PC-3 (cell line): ENCODE data around the gene PLCL2.

ENCODE experiments used
- EZH2 ChIP-seq: fragments of 300-600 bp; sonication (generic); IDR thresholded peaks from one replicate; pipeline ENCODE4 v1.6.1; 2017; ENCODE audit warnings: antibody characterized with exemption, mild to moderate bottlenecking, low read length; ENCODE audit not compliant: unreplicated experiment
- EZH2phosphoT487 ChIP-seq: fragments of 300-600 bp; sonication (generic); IDR thresholded peaks from 2 replicates; pipeline ENCODE4 v1.6.1; 2018; ENCODE audit warnings: mild to moderate bottlenecking, antibody characterized with exemption, low read length, borderline replicate concordance
- TF ChIP-seq, protein P1 (sequence below): fragments of 300-600 bp; sonication (generic); conservative IDR thresholded peaks from 2 replicates; pipeline ENCODE4 v1.5.1; 2017; ENCODE audit warnings: antibody characterized with exemption, low read depth, mild to moderate bottlenecking, low read length

DNA sequence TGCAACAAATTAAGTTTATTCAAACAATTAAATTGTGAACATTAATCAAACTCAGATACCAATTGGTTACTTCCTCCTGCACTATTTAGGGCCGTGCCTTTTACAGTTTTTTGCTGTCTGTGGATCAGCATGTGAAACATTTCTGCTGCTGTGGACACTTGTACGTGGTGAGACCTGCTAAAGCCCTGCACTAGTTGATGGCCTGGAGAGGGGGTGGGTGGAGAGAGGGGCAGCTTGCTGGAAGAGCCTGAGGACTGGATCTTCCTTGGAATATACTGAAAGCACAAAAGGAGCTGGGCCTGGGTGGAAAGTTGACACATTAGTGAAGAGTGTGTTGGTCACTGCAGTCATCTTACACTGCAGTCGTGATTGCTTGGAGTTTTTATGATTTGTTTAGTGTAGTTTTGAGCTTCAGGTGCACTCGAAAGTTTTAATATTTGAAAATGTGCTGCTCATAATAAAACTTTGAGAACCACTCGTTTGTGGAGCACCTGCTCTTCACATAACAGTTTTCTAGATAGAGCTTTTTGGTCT, 11.4 kb downstream of the PLCL2 start:
- no peak for TF ChIP-seq EZH2phosphoT487
- TF ChIP-seq EZH2: no peak
- TF ChIP-seq, protein P1, sequence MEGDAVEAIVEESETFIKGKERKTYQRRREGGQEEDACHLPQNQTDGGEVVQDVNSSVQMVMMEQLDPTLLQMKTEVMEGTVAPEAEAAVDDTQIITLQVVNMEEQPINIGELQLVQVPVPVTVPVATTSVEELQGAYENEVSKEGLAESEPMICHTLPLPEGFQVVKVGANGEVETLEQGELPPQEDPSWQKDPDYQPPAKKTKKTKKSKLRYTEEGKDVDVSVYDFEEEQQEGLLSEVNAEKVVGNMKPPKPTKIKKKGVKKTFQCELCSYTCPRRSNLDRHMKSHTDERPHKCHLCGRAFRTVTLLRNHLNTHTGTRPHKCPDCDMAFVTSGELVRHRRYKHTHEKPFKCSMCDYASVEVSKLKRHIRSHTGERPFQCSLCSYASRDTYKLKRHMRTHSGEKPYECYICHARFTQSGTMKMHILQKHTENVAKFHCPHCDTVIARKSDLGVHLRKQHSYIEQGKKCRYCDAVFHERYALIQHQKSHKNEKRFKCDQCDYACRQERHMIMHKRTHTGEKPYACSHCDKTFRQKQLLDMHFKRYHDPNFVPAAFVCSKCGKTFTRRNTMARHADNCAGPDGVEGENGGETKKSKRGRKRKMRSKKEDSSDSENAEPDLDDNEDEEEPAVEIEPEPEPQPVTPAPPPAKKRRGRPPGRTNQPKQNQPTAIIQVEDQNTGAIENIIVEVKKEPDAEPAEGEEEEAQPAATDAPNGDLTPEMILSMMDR: no peak
